Amniotic stem cell (primary cell): ENCODE results near the gene COL6A1.
"Not testable (repeated sequence)": the region's sequence is repeated elsewhere in the genome, so short reads cannot be mapped to it uniquely, and the experiment has no call there.

Experiments used
- DNase-seq: peaks from one replicate; lab custom pipeline; 2025; lab: John Stamatoyannopoulos, UW

COL6A1 gene

GRCh38 chr21:45965084-45965809, 16.3 kb upstream of the COL6A1 start:
- DNase-seq, result no peak

GRCh38 chr21:45966791-45967394, 14.7 kb upstream of the COL6A1 start:
- DNase-seq, result no peak

GRCh38 chr21:45969921-45970673, 11.5 kb upstream of the COL6A1 start:
- DNase-seq, result no peak

- DNase-seq, result no peak
Measured at GRCh38 chr21:45970674-45971615, 10.6 kb upstream of the COL6A1 start.

- DNase-seq, result peak; percentile 49
Measured at GRCh38 chr21:45971616-45972352, 9.8 kb upstream of the COL6A1 start.

GRCh38 chr21:45972353-45972715, 9.2 kb upstream of the COL6A1 start:
- no peak for DNase-seq

GRCh38 chr21:45972716-45973474, 8.7 kb upstream of the COL6A1 start:
- DNase-seq, result no peak

GRCh38 chr21:45973475-45974072, 8.0 kb upstream of the COL6A1 start:
- peak; percentile 85 for DNase-seq

- DNase-seq, result no peak
Measured at GRCh38 chr21:45974073-45975019, 7.2 kb upstream of the COL6A1 start.

GRCh38 chr21:45975020-45975666, 6.4 kb upstream of the COL6A1 start:
- no peak for DNase-seq

- not testable (repeated sequence) for DNase-seq
Measured at GRCh38 chr21:45975667-45976409, 5.7 kb upstream of the COL6A1 start.

GRCh38 chr21:45976701-45977311, 4.8 kb upstream of the COL6A1 start:
- DNase-seq, result no peak

GRCh38 chr21:45977396-45977795, 4.2 kb upstream of the COL6A1 start:
- no peak for DNase-seq

- no peak for DNase-seq
Measured at GRCh38 chr21:45979141-45979631, 2.4 kb upstream of the COL6A1 start.

GRCh38 chr21:45979651-45980050, 1.9 kb upstream of the COL6A1 start:
- DNase-seq, result no peak

- DNase-seq, result no peak
Measured at GRCh38 chr21:45980271-45980670, 1.3 kb upstream of the COL6A1 start.

- DNase-seq, result no peak
Measured at GRCh38 chr21:45980697-45981096, 873 bp upstream of the COL6A1 start.
